ENCODE data around the gene RAMACL. TPM values are rescaled to one million over a fixed set of nuclear protein-coding genes. Genes with fewer than 3 reads are reported as not detected.

The RAMACL gene
- total RNA-seq, 2 experiments from 2014 or later, result 0.52 to 0.89 TPM

GRCh38 chr6:166563805-166564204, 22.7 kb downstream of the RAMACL start:
- Mint-ChIP-seq H3K27me3 (ENCODE audit: low read depth) (no peaks in the 10 kb centered on the region), H3K4me1 (ENCODE audit: low read depth) (no peaks in the 10 kb centered on the region), H3K9me3 (peaks cover 11% of the 10 kb centered on the region), H3K4me3 (no peak overlapping the region), H3K36me3 (ENCODE audit: low read depth) (peaks cover 4% of the 10 kb centered on the region), H3K27ac (no peak overlapping the region)
- CTCF ChIA-PET, result no interaction called here
- DNase-seq, result no peak
- intact Hi-C loops (cut with micrococcal nuclease), result no loop called here

- CTCF ChIA-PET, result no interaction called here
- intact Hi-C loops (cut with micrococcal nuclease), result no loop called here
- Mint-ChIP-seq H3K4me1 (ENCODE audit: low read depth) (no peaks in the 10 kb centered on the region), H3K27me3 (ENCODE audit: low read depth) (no peaks in the 10 kb centered on the region), H3K27ac (no peak overlapping the region), H3K36me3 (ENCODE audit: low read depth) (peaks cover 4% of the 10 kb centered on the region), H3K9me3 (peaks cover 11% of the 10 kb centered on the region), H3K4me3 (no peak overlapping the region)
- DNase-seq, result no peak
These were observed 23.3 kb downstream of the RAMACL start for GRCh38 chr6:166563200-166563599.

- H3K4me1 Mint-ChIP-seq (ENCODE audit: low read depth), result no peaks in the 10 kb centered on the region
- DNase-seq, result no peak
- H3K36me3 Mint-ChIP-seq (ENCODE audit: low read depth), result peaks cover 4% of the 10 kb centered on the region
- peaks cover 11% of the 10 kb centered on the region for H3K9me3 Mint-ChIP-seq
- CTCF ChIA-PET, result no interaction called here
- no peaks in the 10 kb centered on the region for H3K27me3 Mint-ChIP-seq (ENCODE audit: low read depth)
- H3K4me3 Mint-ChIP-seq, result no peak overlapping the region
- intact Hi-C loops (cut with micrococcal nuclease), result no loop called here
- H3K27ac Mint-ChIP-seq, result no peak overlapping the region
These were observed 23.8 kb downstream of the RAMACL start for GRCh38 chr6:166562726-166563125.

- H3K27ac Mint-ChIP-seq, result no peak overlapping the region
These were observed 24.6 kb downstream of the RAMACL start for GRCh38 chr6:166561771-166562359.

GRCh38 chr6:166560222-166560621, 26.3 kb downstream of the RAMACL start:
- peaks cover 5% of the 10 kb centered on the region for H3K4me1 Mint-ChIP-seq (ENCODE audit: low read depth)
- H3K36me3 Mint-ChIP-seq (ENCODE audit: low read depth), result peaks cover 4% of the 10 kb centered on the region
- DNase-seq, result no peak
- H3K9me3 Mint-ChIP-seq, result peaks cover 11% of the 10 kb centered on the region
- H3K4me3 Mint-ChIP-seq, result no peak overlapping the region
- CTCF ChIA-PET, result no interaction called here
- intact Hi-C loops (cut with micrococcal nuclease), result no loop called here
- H3K27me3 Mint-ChIP-seq (ENCODE audit: low read depth), result no peaks in the 10 kb centered on the region
- no peak overlapping the region for H3K27ac Mint-ChIP-seq

More at GRCh38 chr6:166561771-166562359, 24.6 kb downstream of the RAMACL start:
- no peak for DNase-seq
- Mint-ChIP-seq H3K9me3 (peaks cover 11% of the 10 kb centered on the region), H3K27me3 (ENCODE audit: low read depth) (no peaks in the 10 kb centered on the region), H3K4me3 (no peak overlapping the region), H3K4me1 (ENCODE audit: low read depth) (peaks cover 4% of the 10 kb centered on the region), H3K36me3 (ENCODE audit: low read depth) (peaks cover 4% of the 10 kb centered on the region)
- intact Hi-C loops (cut with micrococcal nuclease), result no loop called here
- CTCF ChIA-PET, result no interaction called here

GRCh38 chr6:166559662-166560061, 26.8 kb downstream of the RAMACL start:
- Mint-ChIP-seq H3K4me3 (no peak overlapping the region), H3K9me3 (peaks cover 11% of the 10 kb centered on the region), H3K27me3 (ENCODE audit: low read depth) (no peaks in the 10 kb centered on the region), H3K27ac (no peak overlapping the region), H3K36me3 (ENCODE audit: low read depth) (peaks cover 4% of the 10 kb centered on the region), H3K4me1 (ENCODE audit: low read depth) (peaks cover 5% of the 10 kb centered on the region)
- intact Hi-C loops (cut with micrococcal nuclease), result no loop called here
- no peak for DNase-seq
- CTCF ChIA-PET, result no interaction called here

- H3K4me3 Mint-ChIP-seq, result no peak overlapping the region
- H3K4me1 Mint-ChIP-seq (ENCODE audit: low read depth), result peaks cover 5% of the 10 kb centered on the region
- no peak overlapping the region for H3K27ac Mint-ChIP-seq
- no peak for DNase-seq
- CTCF ChIA-PET, result no interaction called here
- peaks cover 11% of the 10 kb centered on the region for H3K9me3 Mint-ChIP-seq
- intact Hi-C loops (cut with micrococcal nuclease), result no loop called here
- peaks cover 4% of the 10 kb centered on the region for H3K36me3 Mint-ChIP-seq (ENCODE audit: low read depth)
- no peaks in the 10 kb centered on the region for H3K27me3 Mint-ChIP-seq (ENCODE audit: low read depth)
These were observed 27.3 kb downstream of the RAMACL start for GRCh38 chr6:166559211-166559610.

- intact Hi-C loops (cut with micrococcal nuclease), result no loop called here
- Mint-ChIP-seq H3K4me1 (ENCODE audit: low read depth) (peaks cover 5% of the 10 kb centered on the region), H3K9me3 (peaks cover 11% of the 10 kb centered on the region), H3K4me3 (no peak overlapping the region), H3K27me3 (ENCODE audit: low read depth) (no peaks in the 10 kb centered on the region), H3K36me3 (ENCODE audit: low read depth) (peaks cover 4% of the 10 kb centered on the region), H3K27ac (no peak overlapping the region)
- CTCF ChIA-PET, result no interaction called here
- DNase-seq, result no peak
These were observed 28.1 kb downstream of the RAMACL start for GRCh38 chr6:166558156-166559005.

GRCh38 chr6:166556863-166557322, 29.6 kb downstream of the RAMACL start:
- no peak overlapping the region for H3K27ac Mint-ChIP-seq
- H3K27me3 Mint-ChIP-seq (ENCODE audit: low read depth), result no peaks in the 10 kb centered on the region
- peaks cover 11% of the 10 kb centered on the region for H3K9me3 Mint-ChIP-seq
- CTCF ChIA-PET, result interaction anchor here (0.9 kb wide), 1 partner anchor 16 kb away, joined by 3 read pairs; no protein-coding TSS in a partner anchor
- intact Hi-C loops (cut with micrococcal nuclease), result no loop called here
- peaks cover 5% of the 10 kb centered on the region for H3K4me1 Mint-ChIP-seq (ENCODE audit: low read depth)
- peak; percentile 21 for DNase-seq
- peaks cover 4% of the 10 kb centered on the region for H3K36me3 Mint-ChIP-seq (ENCODE audit: low read depth)
- H3K4me3 Mint-ChIP-seq, result no peak overlapping the region

- no peak for DNase-seq
- Mint-ChIP-seq H3K27me3 (ENCODE audit: low read depth) (no peaks in the 10 kb centered on the region), H3K4me3 (no peak overlapping the region), H3K9me3 (peaks cover 11% of the 10 kb centered on the region), H3K27ac (no peak overlapping the region), H3K4me1 (ENCODE audit: low read depth) (peaks cover 5% of the 10 kb centered on the region), H3K36me3 (ENCODE audit: low read depth) (peaks cover 4% of the 10 kb centered on the region)
- intact Hi-C loops (cut with micrococcal nuclease), result no loop called here
- CTCF ChIA-PET, result interaction anchor here (0.9 kb wide), 1 partner anchor 15 kb away, joined by 3 read pairs; no protein-coding TSS in a partner anchor
These were observed 30.1 kb downstream of the RAMACL start for GRCh38 chr6:166556336-166556735.

- peaks cover 9% of the 10 kb centered on the region for H3K9me3 Mint-ChIP-seq
- DNase-seq, result no peak
- H3K4me3 Mint-ChIP-seq, result no peak overlapping the region
- CTCF ChIA-PET, result interaction anchor here (0.6 kb wide), 1 partner anchor 578 kb away, joined by 3 read pairs; no protein-coding TSS in a partner anchor
- H3K27ac Mint-ChIP-seq, result no peak overlapping the region
- no peaks in the 10 kb centered on the region for H3K27me3 Mint-ChIP-seq (ENCODE audit: low read depth)
- peaks cover 5% of the 10 kb centered on the region for H3K4me1 Mint-ChIP-seq (ENCODE audit: low read depth)
- peaks cover 4% of the 10 kb centered on the region for H3K36me3 Mint-ChIP-seq (ENCODE audit: low read depth)
- intact Hi-C loops (cut with micrococcal nuclease), result no loop called here
These were observed 31.4 kb downstream of the RAMACL start for GRCh38 chr6:166555086-166555485.

GRCh38 chr6:166554316-166554715, 32.2 kb downstream of the RAMACL start:
- H3K36me3 Mint-ChIP-seq (ENCODE audit: low read depth), result peaks cover 4% of the 10 kb centered on the region
- no peak overlapping the region for H3K27ac Mint-ChIP-seq
- peaks cover 4% of the 10 kb centered on the region for H3K9me3 Mint-ChIP-seq
- CTCF ChIA-PET, result no interaction called here
- H3K4me1 Mint-ChIP-seq (ENCODE audit: low read depth), result peaks cover 5% of the 10 kb centered on the region
- no peaks in the 10 kb centered on the region for H3K27me3 Mint-ChIP-seq (ENCODE audit: low read depth)
- intact Hi-C loops (cut with micrococcal nuclease), result no loop called here
- no peak overlapping the region for H3K4me3 Mint-ChIP-seq
- no peak for DNase-seq
